Melanocyte of skin (primary cell): ENCODE results near the gene ORC1. TPM values are rescaled to one million over a fixed set of nuclear protein-coding genes. Genes with fewer than 3 reads are reported as not detected.

Experiments used
- total RNA-seq, 2 donors: library from RNA; depleted of rRNA; stranded (reverse); fragments of >200 nt; gene quantifications; 2 replicates each; pipeline ENCODE4 v1.2.3, GENCODE V29; 2012

ORC1 gene
- 10 to 100 TPM in 1 of 2 donors, 1 to 10 TPM in 1; 5.5 to 23.0 TPM for total RNA-seq

GRCh38 chr1:52404116-52404974 lies at the start of gene ORC1, which contains the start of gene PRPF38A:
ORC1 (minus strand) TSS chr1:52404423; CDS start chr1:52402223, 2,200 bp downstream.
PRPF38A (plus strand) TSS chr1:52404602; CDS start chr1:52404750, 148 bp downstream.

GRCh38 chr1:52365746-52366516 lies 38.3 kb downstream of the ORC1 start, which contains the start of gene CC2D1B:
CC2D1B (minus strand) TSS chr1:52366205; CDS start chr1:52364620, 1,585 bp downstream.

Other genes with a start within 250 kb of the ORC1 start
- gene CC2D1B, start 38.2 kb downstream of the ORC1 start, total RNA-seq = 10 to 100 TPM; 42.0 to 50.6 TPM
- 10 to 100 TPM in 1 of 2 donors, 1 to 10 TPM in 1; 6.5 to 11.3 TPM for gene PRPF38A, start 179 bp upstream of the ORC1 start, total RNA-seq
- gene TUT4, start 148.7 kb upstream of the ORC1 start, total RNA-seq = 10 to 100 TPM; 17.9 to 23.6 TPM
- 10 to 100 TPM; 14.8 to 17.0 TPM for gene GPX7, start 197.9 kb upstream of the ORC1 start, total RNA-seq
- gene SHISAL2A, start 228.7 kb upstream of the ORC1 start, total RNA-seq = not detected